Globus pallidus (tissue), 1 donor: Measurements from ENCODE around the gene CPN2.

Experiments
- DNase-seq: peaks from one replicate; pipeline ENCODE4 v3.0.0-alpha.2; 2015; ENCODE audit warnings: low spot score

The CPN2 gene

GRCh38 chr3:194351080-194351672, at the start of gene CPN2:
Gene CPN2 (minus strand): TSS chr3:194351328. CDS start chr3:194342702, 8,626 bp downstream.
- no peak for DNase-seq

GRCh38 chr3:194399874-194400411, 48.8 kb upstream of the CPN2 start:
- DNase-seq: no peak

GRCh38 chr3:194399166-194399565, 48.0 kb upstream of the CPN2 start, which contains the start of gene GP5:
Gene GP5 (minus strand): TSS chr3:194399266. CDS start chr3:194398282, 984 bp downstream.
- DNase-seq: no peak

- no peak for DNase-seq
Observed at GRCh38 chr3:194397757-194398312, 46.7 kb upstream of the CPN2 start.

GRCh38 chr3:194396859-194397756, 46.0 kb upstream of the CPN2 start:
- no peak for DNase-seq

- DNase-seq: no peak
Observed at GRCh38 chr3:194396539-194396858, 45.4 kb upstream of the CPN2 start.

GRCh38 chr3:194395778-194396538, 44.8 kb upstream of the CPN2 start:
- no peak for DNase-seq

- no peak for DNase-seq
Observed at GRCh38 chr3:194395212-194395611, 44.1 kb upstream of the CPN2 start.

GRCh38 chr3:194392576-194392975, 41.4 kb upstream of the CPN2 start:
- DNase-seq: no peak

GRCh38 chr3:194390835-194391234, 39.7 kb upstream of the CPN2 start:
- no peak for DNase-seq

GRCh38 chr3:194389269-194389668, 38.1 kb upstream of the CPN2 start:
- DNase-seq: no peak

GRCh38 chr3:194387926-194388418, 36.8 kb upstream of the CPN2 start:
- no peak for DNase-seq

- DNase-seq: no peak
Observed at GRCh38 chr3:194387276-194387675, 36.1 kb upstream of the CPN2 start.

GRCh38 chr3:194386648-194387047, 35.5 kb upstream of the CPN2 start:
- no peak for DNase-seq

- DNase-seq: no peak
Observed at GRCh38 chr3:194386066-194386465, 34.9 kb upstream of the CPN2 start.

GRCh38 chr3:194384569-194385001, 33.5 kb upstream of the CPN2 start:
- no peak for DNase-seq

GRCh38 chr3:194384156-194384555, 33.0 kb upstream of the CPN2 start:
- no peak for DNase-seq

- no peak for DNase-seq
Observed at GRCh38 chr3:194383276-194383940, 32.3 kb upstream of the CPN2 start.

- DNase-seq: no peak
Observed at GRCh38 chr3:194382892-194383223, 31.7 kb upstream of the CPN2 start.

GRCh38 chr3:194382196-194382891, 31.2 kb upstream of the CPN2 start:
- no peak for DNase-seq

- DNase-seq: no peak
Observed at GRCh38 chr3:194381460-194381875, 30.3 kb upstream of the CPN2 start.
